ENCODE results near the gene PLCZ1.
"Not testable (repeated sequence)": the region's sequence is repeated elsewhere in the genome, so short reads cannot be mapped to it uniquely, and the experiment has no call there.

PLCZ1 gene

GRCh38 chr12:18703321-18703720 is 34.5 kb downstream of the PLCZ1 start:
- no peak for DNase-seq

DNA sequence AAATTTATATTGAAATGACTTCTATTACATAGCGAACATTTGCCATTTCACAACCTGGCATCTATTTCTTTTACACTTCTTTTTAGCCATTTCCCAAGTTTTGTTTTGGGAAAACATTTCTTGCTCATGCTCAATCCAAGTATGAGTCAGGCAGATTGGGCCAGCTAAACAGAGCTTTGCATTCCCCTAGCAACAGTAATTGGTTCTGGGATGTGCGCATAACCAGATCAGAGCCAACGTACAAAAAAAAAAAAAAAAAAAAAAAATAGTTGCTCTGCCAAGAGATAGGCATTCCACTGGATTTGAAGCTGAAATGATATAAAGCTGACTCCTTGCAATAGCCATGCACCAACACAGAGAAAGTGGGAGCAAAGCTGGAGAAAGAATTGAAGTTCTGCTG is 37.5 kb downstream of the PLCZ1 start:
- DNase-seq = no peak

- no peak for DNase-seq
Observed at GRCh38 chr12:18696971-18697602, 40.7 kb downstream of the PLCZ1 start.

DNA sequence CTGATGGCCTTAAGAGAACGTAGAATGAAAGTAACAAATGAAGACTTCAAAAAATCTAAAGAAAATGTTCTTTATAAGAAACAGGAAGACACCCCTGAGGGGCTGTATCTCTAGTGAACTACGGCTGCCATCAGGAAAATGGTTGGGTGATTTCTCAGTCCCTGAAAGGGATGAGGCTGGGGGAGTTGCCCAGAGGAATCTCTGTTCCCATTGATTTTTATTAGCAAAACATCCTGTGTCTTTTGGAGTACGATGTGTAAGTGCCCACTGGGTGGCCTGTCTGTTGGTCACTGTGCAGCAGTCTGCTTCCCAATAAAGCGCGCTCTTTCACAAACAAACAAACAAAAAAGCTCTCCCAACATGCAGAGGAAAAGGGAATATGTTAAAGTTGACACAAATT is 43.8 kb downstream of the PLCZ1 start:
- not testable (repeated sequence) for DNase-seq

DNA sequence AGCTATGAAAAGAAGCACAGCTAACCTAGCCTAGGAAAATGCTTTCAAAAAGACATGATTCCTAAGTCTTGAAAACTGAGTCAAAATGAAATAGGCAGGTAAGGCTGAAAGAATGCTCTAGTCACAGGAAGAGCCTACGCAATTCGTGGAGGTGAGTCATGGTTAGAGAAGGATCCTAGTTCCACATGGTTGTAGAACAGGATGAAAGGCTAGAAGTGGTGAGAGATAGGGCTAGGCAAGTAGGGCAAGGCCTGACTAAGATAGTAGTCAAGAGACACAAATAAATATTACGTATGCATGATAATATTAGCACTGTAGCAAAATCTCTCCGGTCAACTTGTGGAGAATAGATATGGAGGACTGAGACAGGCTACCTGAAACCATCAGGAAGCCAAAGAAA is 47.2 kb downstream of the PLCZ1 start:
- no peak for DNase-seq

DNA sequence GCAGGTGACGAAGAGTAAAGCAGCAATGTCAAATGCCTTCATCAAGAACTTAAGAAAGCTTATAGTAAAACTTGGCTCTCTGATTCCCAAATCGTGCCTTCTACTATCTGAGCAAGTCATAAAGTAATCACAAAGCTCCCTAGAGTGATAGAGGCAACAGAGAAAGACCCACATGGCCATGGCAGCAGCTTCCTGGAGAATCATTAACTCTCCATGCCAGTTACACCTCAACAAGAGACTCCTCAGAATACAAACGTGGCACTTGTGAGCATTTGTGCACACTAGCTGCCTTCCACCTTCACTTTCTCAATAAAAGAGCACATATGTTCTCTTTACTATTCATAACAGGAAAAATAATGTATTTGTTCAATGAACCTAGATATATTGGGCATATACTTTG is 48.0 kb downstream of the PLCZ1 start:
- DNase-seq = no peak

GRCh38 chr12:18684430-18684829 is 53.4 kb downstream of the PLCZ1 start:
- DNase-seq = no peak

DNA sequence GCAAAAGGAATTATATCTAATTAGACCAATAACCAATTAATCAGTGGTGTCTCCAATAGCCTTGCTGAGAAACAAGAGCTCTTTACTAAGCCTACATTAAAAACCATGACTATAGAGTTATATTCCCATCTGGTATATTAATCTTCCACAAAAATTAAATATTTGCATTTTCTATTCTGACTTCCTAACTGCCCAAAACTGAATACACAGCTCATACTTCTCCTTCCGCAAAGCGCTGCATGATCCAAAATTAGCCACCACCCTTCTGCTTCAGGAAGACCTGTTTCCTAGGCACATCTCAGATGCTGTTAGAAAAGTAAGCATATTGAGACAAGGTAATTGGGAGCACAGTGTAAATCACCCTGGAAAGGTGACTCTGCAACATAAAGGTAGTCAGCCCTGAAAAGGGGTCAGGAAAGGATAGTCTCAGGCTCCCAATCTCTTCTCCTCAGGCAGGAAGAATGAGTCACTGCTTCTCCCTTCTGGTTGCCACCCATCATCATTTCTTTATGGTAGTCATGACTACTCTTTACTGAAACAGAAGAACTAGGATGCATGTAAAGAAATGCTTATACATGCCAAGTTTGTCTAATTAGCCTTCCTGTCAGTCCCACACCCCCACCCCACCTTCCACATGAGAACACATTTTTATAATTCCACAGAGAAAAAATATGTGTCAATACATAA is 54.3 kb downstream of the PLCZ1 start:
- no peak for DNase-seq

DNA sequence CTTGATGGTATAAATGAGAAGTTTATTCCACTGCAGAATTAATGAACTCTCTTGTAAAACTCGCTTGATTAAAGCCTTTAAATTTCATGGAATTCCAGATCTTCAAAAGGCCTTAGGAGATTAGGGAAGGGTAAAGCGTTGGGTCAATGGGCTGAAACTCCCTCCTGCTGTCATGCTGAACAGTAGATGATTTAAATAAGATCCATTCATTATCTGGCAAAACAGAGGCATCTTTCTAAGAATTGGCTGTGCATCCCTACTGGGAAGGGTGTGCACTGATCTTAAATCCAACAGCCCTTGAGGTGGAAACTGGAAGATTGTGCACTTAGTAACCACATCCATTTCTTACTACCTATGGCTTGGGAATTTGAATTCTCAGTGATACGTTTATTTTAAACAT is 56.0 kb downstream of the PLCZ1 start:
- no peak for DNase-seq

DNA sequence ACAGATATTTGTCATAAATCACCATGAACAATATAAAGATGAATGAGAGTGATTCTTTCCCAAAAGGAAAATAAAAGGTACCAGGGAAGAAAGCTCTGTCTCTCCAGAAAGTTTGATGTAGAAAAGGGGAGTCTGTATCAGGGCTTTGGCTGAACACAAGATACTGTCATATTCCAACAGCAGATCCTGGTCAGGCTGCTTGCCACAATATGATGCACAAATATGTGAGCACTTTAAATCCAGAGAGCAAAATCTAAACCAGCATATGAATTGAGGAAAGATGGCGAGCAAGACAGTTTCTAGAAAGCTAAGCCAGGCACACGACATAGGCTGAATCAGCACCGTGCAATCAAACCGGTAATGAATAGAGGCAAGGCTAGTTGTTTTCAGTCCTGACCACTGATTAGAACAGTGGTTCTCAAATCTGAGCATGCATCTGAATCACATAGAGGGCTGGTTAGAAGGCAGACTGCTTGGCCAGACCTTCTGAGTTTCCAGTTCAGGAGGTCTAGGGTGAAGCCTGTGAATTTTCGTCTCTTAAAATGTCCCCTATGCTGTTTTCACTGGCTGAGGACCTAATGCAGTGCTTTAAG is 60.7 kb downstream of the PLCZ1 start:
- DNase-seq = peak; percentile 26

DNA sequence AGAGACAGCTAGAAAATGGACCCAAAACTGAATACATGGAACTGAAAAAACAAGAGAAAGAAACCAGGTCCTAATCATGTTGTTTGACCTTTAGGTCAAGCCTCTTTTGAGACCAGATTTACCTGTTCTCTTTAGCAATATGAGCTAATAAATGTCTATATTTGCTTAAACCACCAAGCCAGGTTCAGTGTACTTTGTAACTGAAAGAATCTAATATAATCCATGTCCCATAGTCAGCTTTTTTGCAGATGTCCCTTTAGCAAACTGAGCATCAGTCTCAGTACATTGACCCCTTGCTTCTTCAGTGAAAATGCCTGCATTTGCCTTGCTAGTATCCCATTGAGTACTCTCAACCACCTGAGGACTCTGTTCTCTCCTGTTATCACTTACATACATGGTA is 61.7 kb downstream of the PLCZ1 start:
- no peak for DNase-seq

DNA sequence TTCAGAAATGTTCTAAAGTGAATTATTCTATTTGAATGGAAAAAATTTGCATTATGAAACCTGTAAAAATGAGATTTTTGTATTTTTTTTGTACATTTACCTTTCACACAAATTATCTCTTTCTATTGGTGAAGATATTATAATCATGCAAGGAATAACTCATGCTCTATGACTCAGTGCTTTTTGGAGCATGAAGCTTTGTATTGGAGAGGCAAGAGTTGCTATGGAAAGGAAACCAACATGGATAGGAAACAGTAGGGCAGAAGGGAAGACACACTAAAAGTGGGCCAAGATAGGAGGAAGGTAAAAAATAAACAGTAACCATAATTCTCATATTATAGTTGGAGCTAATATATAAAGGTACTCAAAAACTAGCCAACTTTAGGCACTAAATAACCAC is 79.0 kb downstream of the PLCZ1 start:
- no peak for DNase-seq

DNA sequence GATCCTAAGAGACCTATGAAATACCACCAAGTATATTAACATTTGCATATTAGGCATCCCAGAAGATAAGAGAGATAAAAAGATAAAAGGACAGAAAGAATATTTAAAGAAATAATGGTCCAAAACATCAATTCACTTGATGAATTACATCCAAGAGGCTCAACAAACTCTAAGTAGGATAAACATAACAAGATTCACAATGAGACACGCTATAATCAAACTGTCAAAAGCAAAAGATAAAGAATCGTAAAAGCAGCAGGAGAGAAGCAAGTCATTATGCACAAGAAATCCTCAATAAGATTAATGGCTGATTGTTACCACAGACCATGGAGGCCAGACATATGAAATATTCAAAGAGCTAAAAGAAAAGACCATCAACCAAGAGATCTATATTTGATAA is 79.6 kb downstream of the PLCZ1 start:
- no peak for DNase-seq

DNA sequence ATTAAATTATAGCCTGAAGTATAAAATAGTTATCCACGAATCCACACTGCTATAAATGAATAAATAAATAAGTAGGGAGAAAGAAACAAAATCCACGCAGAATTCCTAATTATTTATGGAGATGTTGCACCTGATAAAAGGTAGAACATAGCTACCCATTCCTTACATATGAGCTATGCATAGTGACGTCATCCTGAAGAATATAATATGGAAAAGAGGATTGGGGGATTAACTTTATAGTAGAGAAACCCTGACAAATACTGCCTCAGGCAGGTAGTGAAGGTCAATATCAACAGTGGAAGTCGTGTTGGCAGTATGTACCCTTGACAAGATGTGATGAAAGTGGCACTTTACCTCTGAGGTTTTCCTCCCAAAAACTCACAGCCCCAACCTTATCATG is 82.5 kb downstream of the PLCZ1 start:
- no peak for DNase-seq

DNA sequence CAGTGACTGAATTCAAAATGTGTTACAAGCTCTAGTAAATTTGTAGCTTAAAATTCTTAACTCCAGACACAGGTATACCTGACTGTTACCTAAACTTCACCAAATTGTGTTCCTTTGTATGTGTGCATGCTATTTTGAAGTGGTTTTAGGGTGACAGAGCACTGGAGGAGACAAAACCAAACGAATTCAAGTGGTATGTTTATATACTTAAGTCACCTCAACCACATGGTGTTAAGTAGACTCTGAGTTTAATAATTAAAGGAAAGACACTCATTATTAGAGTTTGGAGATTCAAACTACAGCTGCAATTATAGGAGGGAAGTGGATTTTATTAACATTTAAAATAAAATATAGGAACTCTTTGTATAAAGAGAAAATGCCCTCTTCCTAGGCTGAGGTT is 84.3 kb downstream of the PLCZ1 start:
- DNase-seq = no peak

- DNase-seq = no peak
Observed at GRCh38 chr12:18652596-18652995, 85.2 kb downstream of the PLCZ1 start.

DNA sequence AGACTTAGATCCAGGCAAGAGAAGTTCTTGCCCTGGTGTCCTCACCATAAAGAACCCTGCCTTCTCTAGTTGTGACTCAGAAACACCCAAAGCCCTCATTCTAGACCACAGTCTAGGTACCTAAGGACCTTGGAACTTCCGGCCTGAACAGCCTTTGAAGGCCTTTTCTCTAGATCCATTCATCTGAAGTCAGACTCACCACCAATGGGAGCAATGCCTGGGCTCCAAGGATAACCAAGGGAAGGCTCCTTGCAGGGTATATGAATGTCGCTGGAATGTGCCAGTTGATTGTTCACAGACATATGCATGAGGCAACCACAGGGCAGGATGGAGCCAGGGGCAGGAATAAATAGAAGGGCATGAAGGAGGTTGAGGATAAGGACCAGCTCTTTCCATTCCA is 86.3 kb downstream of the PLCZ1 start:
- DNase-seq = no peak

DNA sequence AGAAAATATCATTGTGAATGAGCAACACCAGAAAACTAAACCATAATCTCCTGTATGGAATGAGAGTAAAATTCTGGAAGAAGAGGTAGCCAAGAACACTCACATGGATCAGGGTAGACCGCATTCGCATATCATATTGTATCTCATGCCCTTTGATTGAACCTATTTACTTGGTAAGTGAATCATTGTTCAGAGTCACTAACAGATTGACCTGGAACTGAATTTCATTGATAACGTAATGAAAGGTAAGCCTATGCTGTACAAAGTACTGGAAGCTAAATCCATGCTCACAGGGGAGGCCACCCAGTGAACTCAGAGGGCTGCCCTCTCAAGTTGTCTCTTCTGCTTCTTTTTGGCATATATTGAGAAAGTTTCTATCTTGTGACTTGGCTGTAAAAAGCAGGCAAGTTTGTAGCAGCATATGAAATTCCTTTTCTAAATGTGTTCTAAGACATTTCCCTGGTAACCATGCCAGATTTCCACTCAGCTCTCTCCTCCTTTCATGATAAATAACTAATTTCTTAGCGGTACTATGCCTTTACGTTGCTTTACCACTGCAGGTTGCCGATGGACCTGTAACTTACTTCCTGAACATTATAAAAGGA is 91.4 kb downstream of the PLCZ1 start:
- no peak for DNase-seq

GRCh38 chr12:18644564-18644963 is 93.2 kb downstream of the PLCZ1 start:
- DNase-seq = no peak

- DNase-seq = no peak
Observed at GRCh38 chr12:18643681-18644080, 94.1 kb downstream of the PLCZ1 start.

GRCh38 chr12:18640321-18640955 is 97.4 kb downstream of the PLCZ1 start:
- DNase-seq = no peak

GRCh38 chr12:18634382-18634781 is 103.4 kb downstream of the PLCZ1 start:
- DNase-seq = no peak
